NCI-H187 treated with DMSO at 0.1 percent for 48 hours (cell line): ENCODE results near the gene CHD9.
"Not testable (repeated sequence)": the region's sequence is repeated elsewhere in the genome, so short reads cannot be mapped to it uniquely, and the experiment has no call there.

Experiments used
- DNase-seq: peaks from one replicate; lab custom pipeline; 2025; lab: John Stamatoyannopoulos, UW

Gene CHD9, protein sequence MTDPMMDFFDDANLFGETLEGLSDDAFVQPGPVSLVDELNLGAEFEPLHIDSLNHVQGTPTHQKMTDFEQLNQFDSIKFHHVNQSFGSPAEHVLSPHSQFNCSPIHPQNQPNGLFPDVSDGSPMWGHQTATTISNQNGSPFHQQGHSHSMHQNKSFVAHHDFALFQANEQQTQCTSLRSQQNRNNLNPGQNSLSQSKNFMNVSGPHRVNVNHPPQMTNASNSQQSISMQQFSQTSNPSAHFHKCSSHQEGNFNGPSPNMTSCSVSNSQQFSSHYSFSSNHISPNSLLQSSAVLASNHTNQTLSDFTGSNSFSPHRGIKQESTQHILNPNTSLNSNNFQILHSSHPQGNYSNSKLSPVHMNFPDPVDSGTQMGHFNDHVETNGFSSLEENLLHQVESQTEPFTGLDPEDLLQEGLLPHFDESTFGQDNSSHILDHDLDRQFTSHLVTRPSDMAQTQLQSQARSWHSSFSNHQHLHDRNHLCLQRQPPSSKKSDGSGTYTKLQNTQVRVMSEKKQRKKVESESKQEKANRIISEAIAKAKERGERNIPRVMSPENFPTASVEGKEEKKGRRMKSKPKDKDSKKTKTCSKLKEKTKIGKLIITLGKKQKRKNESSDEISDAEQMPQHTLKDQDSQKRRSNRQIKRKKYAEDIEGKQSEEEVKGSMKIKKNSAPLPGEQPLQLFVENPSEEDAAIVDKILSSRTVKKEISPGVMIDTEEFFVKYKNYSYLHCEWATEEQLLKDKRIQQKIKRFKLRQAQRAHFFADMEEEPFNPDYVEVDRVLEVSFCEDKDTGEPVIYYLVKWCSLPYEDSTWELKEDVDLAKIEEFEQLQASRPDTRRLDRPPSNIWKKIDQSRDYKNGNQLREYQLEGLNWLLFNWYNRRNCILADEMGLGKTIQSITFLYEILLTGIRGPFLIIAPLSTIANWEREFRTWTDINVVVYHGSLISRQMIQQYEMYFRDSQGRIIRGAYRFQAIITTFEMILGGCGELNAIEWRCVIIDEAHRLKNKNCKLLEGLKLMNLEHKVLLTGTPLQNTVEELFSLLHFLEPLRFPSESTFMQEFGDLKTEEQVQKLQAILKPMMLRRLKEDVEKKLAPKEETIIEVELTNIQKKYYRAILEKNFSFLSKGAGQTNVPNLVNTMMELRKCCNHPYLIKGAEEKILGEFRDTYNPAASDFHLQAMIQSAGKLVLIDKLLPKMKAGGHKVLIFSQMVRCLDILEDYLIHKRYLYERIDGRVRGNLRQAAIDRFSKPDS (N-terminal part only)

DNA sequence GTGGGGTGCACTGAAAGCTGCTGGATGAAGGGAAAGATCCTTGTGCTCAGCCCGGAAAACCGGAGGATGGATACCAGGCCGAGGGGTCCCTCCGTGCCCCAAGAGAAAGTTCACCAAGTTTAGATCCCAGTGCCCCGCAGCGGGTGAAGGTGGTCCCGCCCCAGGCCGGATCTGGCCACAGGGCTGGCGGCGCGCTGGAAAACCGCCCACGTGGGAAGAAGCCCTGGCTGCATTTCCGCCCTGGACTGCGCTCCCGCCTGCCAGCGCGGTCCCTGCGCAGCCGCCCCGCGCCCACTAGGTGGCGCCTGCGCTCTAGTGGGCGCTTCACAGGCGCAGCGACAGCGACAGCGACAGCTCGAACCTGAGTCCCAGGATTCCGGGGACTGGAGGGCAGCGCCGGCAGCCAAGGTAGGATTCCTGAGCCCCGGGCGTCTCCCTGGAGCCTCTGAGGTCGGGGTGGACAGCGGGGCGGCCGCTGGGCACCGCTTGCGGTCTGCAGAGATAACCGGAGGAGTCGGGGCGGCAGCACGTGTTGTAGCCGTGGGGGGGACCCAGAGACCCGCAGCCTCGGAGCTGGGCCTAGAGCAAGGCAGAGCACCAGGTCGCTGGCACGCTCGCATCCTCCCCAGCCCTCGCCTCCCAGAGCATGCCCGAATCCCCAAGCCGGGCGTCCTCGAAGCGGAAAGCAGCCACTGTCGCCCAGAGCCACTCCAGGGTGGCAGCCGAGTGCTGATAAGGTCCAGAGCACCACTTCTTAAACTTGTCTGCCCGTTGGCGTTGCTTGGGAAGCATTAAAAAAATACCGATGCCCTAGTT, at the start of gene CHD9:
Gene CHD9 (plus strand): TSS at position 322 of the 816 bp plus-strand sequence. CDS start 101,099 bp downstream, outside the sequence.
- peak; percentile 6 for DNase-seq

DNA sequence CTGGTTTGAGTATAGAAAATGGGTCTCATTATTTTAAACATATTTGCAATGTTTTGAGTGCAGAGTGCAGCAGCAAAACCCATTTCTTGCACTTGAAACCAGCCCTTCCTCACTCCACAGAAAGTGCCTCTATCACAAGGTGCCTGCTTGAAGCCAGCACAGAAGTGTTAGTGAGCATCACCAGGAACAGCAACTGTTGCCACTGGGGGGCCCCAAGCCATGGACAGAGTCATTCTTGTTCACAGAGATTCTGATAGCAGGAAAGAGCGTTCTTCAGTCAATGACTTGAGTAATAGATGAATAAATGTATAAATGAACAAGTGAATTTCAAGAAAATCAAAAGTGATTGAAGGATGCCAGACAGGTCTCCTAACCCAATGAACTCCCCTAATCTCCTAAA, 47.7 kb upstream of the CHD9 start:
- DNase-seq, result no peak

GRCh38 chr16:53014287-53014686, 40.5 kb upstream of the CHD9 start:
- DNase-seq, result no peak

DNA sequence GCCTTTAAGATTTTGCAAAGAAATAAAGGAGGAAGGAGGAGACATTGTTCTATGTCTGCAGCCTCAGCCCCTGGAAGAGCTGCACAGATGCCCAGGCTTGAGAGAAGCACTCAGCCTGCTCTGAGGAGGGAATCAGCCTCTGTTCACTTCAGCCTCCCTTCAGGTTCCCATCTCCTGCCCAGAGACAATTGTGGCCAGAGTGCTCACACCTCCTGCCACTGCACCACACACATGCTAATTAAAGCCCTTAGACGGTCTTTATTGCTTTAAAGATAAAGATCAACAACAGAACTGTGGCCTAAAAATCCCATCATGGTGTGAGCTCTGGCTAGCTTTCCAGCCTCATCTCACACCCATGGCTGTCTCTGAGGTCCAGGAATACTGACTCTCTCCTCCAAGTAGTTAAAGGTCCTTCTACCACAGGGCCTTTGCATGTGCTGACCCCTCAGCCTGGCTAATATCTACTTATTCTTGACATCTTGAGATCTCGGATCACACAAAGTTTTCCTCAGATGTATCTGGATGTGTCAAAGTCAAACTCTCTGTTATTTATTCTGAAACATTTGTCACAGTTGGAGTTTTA, 35.9 kb upstream of the CHD9 start:
- no peak for DNase-seq

- DNase-seq, result no peak
Observed at GRCh38 chr16:53022374-53022773, 32.4 kb upstream of the CHD9 start.

DNA sequence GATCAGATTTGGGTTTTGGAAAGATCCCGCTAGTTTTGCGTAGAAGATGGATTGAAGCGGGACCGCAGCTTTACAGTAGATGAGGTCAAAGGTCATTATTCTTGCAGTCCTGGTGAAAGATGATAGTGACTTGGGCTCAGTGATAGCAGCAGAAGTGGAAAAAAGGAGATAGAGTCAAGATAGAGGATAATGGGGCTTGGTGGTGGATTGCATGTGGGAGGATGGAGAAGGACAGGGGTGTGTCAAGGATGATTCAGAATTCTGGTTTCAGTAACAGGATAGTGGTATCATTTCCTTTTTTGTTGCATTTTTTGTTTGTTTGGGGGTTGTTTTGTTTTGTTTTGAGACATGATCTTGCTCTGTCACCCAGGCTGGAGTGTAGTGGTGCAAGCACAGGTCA, 30.7 kb upstream of the CHD9 start:
- no peak for DNase-seq

GRCh38 chr16:53029971-53030370, 24.8 kb upstream of the CHD9 start:
- no peak for DNase-seq

- DNase-seq, result no peak
Observed at GRCh38 chr16:53031323-53031942, 23.4 kb upstream of the CHD9 start.

- DNase-seq, result no peak
Observed at GRCh38 chr16:53034306-53034705, 20.5 kb upstream of the CHD9 start.

DNA sequence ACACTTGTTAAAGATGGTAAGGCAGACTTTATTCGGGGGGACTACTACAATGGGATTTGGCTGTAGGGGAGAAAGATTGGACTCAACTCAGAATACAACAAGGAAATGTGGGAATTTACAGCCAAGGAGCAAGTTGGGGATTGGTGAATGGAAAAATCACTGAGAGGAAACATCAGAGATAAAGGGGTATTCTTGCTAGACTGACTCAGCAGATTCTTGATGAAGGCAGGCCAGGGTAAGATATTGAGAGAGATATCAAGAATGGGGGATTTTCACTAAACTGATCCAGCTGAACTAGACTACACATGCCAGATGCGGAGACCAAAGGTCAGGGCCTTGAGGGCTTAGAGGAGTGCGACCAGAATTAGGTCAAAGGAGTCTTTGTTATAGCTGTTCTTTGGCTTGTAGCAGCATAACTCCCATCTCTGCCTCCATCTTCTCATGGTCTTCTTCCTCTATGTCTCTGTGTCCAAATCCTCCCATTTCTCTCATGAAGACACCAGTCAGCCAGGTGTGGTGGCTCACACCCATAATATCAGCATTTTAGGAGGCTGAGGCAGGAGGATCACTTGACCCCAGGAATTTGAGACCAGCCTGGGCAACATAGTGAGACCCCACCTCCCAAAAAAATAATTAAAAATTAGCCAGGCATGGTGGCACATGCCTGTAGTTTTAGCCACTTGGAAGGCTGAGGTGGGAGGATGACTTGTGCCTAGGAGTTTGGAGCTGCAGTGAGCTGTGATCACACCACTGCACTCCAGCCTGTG, 19.4 kb upstream of the CHD9 start:
- DNase-seq, result no peak

DNA sequence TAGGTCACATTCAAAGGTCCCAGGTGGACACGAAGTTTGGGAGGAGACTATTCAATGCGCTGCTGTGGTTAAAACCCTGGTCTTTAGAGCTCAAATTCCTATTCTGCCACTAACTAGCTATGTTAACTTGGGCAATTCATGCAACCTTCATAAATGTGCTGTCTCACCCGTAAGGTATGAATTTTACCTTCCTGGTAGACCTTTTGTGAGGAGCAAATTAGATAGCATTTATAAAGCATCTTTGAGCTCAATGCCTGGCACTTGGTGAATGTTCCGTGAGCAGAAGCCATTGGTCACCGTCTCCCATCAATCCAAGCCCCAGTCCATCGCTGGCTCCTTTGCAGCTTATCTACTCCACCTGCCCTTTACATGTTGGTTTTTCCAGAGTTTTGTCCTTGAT, 18.7 kb upstream of the CHD9 start:
- no peak for DNase-seq

GRCh38 chr16:53036711-53037110, 18.1 kb upstream of the CHD9 start:
- not testable (repeated sequence) for DNase-seq

DNA sequence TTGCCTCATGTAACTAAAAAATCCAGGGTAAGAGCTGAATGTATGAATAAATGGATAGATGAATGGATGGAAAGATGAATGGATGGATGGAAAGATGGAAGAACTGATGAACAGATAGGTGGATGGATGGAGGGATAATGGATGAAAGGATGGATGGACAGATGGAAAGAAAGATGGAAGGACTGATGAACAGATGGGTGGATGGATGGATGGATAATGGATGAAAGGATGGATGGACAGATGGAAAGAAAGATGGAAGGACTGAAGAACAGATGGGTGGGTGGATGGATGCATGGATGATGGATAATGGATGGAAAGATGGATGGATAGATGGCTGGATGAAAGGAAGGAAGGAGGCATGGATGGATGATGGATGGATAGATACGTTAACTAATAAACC, 14.0 kb upstream of the CHD9 start:
- no peak for DNase-seq

DNA sequence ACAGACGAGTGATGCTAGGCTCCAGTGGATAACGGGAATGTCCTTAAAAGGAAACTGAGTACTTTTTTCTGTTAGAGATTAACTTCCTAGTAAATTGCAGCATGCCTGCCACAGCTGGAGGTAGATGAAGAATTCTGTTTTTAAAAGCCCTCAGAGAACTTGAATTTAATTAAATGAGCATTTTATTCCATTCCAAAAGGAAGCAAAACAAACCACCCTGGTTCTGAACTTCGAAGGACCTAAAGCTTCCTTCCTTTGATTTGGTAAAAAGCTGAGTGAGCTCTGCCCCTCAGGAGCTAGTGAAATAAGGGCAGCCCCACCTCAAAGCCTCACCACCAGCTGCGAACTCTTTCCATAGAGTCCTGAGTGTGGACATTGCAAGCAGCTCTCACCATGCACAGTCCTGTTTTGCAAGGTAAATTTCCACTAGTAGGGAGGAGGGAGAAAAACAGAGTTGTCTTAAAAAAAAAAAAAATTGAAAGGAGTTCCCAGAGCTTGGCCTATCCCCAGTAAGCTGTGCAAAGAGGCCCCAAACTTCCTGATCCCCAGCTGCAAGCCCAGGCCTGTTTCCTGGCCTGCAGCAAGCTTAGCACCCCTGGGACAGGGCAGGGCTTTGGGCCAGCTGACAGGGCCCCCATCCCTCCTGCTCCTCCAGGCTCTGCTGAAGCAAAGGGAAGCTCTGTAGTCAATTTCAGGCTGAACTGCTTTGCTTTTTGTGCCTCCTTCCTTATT, 13.3 kb upstream of the CHD9 start:
- no peak for DNase-seq

DNA sequence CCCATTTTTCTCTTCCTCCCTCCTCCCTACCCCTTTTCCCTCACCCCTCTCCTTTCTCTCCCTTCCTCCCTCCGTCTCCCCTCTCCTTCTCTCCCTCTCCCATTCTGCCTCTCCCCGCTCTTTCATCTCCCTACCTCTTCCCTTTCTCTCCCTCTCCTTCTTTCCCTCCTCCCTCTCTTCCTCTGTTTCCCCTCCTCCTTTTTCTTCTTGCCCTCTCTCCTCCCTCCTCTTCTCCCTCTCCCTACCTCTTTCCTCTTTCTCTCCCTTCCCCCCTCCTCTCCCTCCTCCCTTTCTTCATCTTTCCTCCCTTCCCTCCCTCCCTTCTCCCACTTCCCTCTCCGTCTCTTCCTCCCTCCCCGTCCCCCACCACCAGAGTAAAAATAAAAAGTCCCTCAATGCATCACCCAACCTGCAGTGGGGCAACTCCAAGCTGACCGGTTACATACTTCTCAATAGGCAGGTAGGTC, 12.5 kb upstream of the CHD9 start:
- no peak for DNase-seq

- DNase-seq, result no peak
Observed at GRCh38 chr16:53043428-53043831, 11.4 kb upstream of the CHD9 start.

DNA sequence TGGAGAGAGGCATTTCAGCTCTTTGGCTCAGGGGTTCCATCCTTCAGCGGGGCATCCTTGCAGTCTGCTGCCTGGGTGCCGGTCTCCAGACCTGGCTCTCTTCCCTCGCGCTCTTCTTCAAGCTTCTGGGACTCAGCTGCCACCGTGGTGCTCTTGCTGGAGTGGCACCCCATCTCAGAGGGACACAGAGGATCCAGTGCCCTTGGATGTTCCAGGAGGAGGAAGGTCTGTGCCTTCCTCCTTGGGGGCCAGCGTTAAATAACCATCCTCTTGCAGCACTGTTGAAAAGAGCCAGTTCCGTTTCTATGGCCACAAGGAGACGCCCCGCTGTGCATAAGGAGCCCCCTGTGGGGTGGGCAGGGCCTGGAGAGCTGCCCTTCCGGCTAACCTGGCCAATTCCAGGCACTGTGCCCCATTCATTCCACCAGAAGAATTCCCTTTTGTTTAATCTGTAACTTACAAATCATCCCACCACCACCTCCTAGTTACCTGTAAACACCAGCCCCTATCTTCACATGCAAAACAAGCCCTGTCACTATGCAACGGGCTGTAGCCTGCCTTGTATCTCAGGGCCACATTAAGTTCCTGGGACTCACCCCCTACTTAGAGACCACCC, 10.7 kb upstream of the CHD9 start:
- no peak for DNase-seq
